ENCODE results near the gene POPDC3. TPM values are rescaled to one million over a fixed set of nuclear protein-coding genes. Genes with fewer than 3 reads are reported as not detected.
"Not testable (repeated sequence)": the region's sequence is repeated elsewhere in the genome, so short reads cannot be mapped to it uniquely, and the experiment has no call there.

Gene POPDC3
- polyA plus RNA-seq, 1 experiment = 8.6 TPM

GRCh38 chr6:105220186-105220585 is 40.4 kb upstream of the POPDC3 start:
- ChIA-PET CTCF (interaction anchor here (1.5 kb wide), 1 partner anchor 10 kb away, joined by 4 read pairs; no protein-coding TSS in a partner anchor), POLR2A (no interaction called here)
- Histone ChIP-seq H3K27me3 (ENCODE audit: control insufficient read depth, insufficient read depth, low read length) (no peaks in the 10 kb centered on the region; the same call in 1 of the 2 replicates), H3K4me3 (ENCODE audit: low read depth, low read length) (no peak overlapping the region), H3K36me3 (ENCODE audit: control insufficient read depth, insufficient read depth, low read length) (no peaks in the 10 kb centered on the region)
- DNase-seq (ENCODE audit: low read depth) = no peak
- TF ChIP-seq CTCF (IDR thresholded peaks at IDR 0.05; ENCODE audit: insufficient read depth, low read depth, low read length) = no peak

GRCh38 chr6:105219218-105219617 is 39.4 kb upstream of the POPDC3 start:
- POLR2A ChIA-PET; H3K36me3 ChIP-seq (ENCODE audit: control insufficient read depth, insufficient read depth, low read length); DNase-seq (ENCODE audit: low read depth); H3K27me3 ChIP-seq (ENCODE audit: control insufficient read depth, insufficient read depth, low read length); H3K4me3 ChIP-seq (ENCODE audit: low read depth, low read length); CTCF ChIA-PET: not testable (repeated sequence)

- CTCF ChIA-PET = no interaction called here
These were observed 35.7 kb upstream of the POPDC3 start for GRCh38 chr6:105215506-105215905.

GRCh38 chr6:105214668-105215067 is 34.9 kb upstream of the POPDC3 start:
- no peak overlapping the region for H3K4me3 ChIP-seq (ENCODE audit: low read depth, low read length)
- H3K27me3 ChIP-seq (ENCODE audit: control insufficient read depth, insufficient read depth, low read length) = no peaks in the 10 kb centered on the region
- DNase-seq (ENCODE audit: low read depth) = no peak
- no peak for TF ChIP-seq CTCF (IDR thresholded peaks at IDR 0.05; ENCODE audit: insufficient read depth, low read depth, low read length)
- ChIA-PET POLR2A (no interaction called here), CTCF (no interaction called here)
- no peaks in the 10 kb centered on the region for H3K36me3 ChIP-seq (ENCODE audit: control insufficient read depth, insufficient read depth, low read length)

More at GRCh38 chr6:105215506-105215905, 35.7 kb upstream of the POPDC3 start:
- no peaks in the 10 kb centered on the region for H3K36me3 ChIP-seq (ENCODE audit: control insufficient read depth, insufficient read depth, low read length)
- H3K4me3 ChIP-seq (ENCODE audit: low read depth, low read length) = no peak overlapping the region
- no peak for DNase-seq (ENCODE audit: low read depth)
- no peaks in the 10 kb centered on the region for H3K27me3 ChIP-seq (ENCODE audit: control insufficient read depth, insufficient read depth, low read length)
- TF ChIP-seq CTCF (IDR thresholded peaks at IDR 0.05; ENCODE audit: insufficient read depth, low read depth, low read length) = no peak
- POLR2A ChIA-PET = no interaction called here

- no peaks in the 10 kb centered on the region for H3K36me3 ChIP-seq (ENCODE audit: control insufficient read depth, insufficient read depth, low read length)
- H3K4me3 ChIP-seq (ENCODE audit: low read depth, low read length) = no peak overlapping the region
- no peaks in the 10 kb centered on the region for H3K27me3 ChIP-seq (ENCODE audit: control insufficient read depth, insufficient read depth, low read length)
- TF ChIP-seq CTCF (IDR thresholded peaks at IDR 0.05; ENCODE audit: insufficient read depth, low read depth, low read length) = no peak
- ChIA-PET CTCF (no interaction called here), POLR2A (no interaction called here)
- DNase-seq (ENCODE audit: low read depth) = no peak
These were observed 33.5 kb upstream of the POPDC3 start for GRCh38 chr6:105213272-105213671.

GRCh38 chr6:105212587-105212986 is 32.8 kb upstream of the POPDC3 start:
- no peak for TF ChIP-seq CTCF (IDR thresholded peaks at IDR 0.05; ENCODE audit: insufficient read depth, low read depth, low read length)
- CTCF ChIA-PET = no interaction called here
- no peak for DNase-seq (ENCODE audit: low read depth)
- POLR2A ChIA-PET = no interaction called here
- Histone ChIP-seq H3K4me3 (ENCODE audit: low read depth, low read length) (no peak overlapping the region), H3K36me3 (ENCODE audit: control insufficient read depth, insufficient read depth, low read length) (no peaks in the 10 kb centered on the region), H3K27me3 (ENCODE audit: control insufficient read depth, insufficient read depth, low read length) (no peaks in the 10 kb centered on the region)
